Inflammatory macrophage treated with lipopolysaccharide for 4 hours (primary cell): ENCODE measurements around the gene ADGRV1.

Experiments used
- DNase-seq: peaks from one replicate; pipeline ENCODE4 v3.0.0-alpha.2; 2020

Gene ADGRV1

DNA sequence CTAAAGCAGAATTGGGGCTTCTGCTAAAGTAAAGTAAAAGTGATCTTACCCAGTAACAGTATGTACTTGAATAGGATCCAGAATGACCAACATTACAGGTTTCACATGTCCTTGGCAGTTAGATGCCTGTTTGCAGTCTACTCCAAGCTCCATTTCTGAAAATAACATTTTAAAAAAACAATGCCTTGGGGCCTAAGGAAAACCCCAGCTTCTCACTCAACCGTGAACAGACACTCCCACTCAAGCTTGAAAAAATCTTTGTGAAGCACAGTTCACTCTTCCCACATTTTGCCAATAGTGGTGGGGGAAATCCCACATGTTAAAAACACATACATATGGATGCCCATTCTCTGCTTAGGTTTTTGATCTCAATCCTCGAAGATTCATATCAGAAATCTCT, 520.4 kb downstream of the ADGRV1 start:
- DNase-seq: peak; percentile 40

DNA sequence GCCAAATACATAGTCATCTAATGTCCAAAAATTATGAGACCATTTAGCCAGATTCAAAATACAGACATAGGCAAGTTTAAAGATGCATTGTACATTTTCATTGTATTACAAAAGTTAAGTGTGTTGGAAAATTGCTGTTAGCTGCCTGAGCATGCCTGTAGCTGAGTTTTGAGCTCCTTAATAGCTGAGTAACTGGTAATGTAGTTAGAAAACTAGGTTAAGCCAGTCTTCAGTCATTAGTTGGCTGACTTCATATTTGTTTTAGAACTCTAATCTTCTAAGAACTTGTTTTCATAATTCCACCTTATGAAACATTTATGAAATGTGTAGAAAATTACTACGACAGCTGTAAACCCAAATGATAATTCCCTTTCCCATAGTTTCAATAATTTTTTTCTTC, 531.2 kb downstream of the ADGRV1 start:
- DNase-seq: no peak

- DNase-seq: no peak
Measured at GRCh38 chr5:91090995-91091394, 532.4 kb downstream of the ADGRV1 start.

DNA sequence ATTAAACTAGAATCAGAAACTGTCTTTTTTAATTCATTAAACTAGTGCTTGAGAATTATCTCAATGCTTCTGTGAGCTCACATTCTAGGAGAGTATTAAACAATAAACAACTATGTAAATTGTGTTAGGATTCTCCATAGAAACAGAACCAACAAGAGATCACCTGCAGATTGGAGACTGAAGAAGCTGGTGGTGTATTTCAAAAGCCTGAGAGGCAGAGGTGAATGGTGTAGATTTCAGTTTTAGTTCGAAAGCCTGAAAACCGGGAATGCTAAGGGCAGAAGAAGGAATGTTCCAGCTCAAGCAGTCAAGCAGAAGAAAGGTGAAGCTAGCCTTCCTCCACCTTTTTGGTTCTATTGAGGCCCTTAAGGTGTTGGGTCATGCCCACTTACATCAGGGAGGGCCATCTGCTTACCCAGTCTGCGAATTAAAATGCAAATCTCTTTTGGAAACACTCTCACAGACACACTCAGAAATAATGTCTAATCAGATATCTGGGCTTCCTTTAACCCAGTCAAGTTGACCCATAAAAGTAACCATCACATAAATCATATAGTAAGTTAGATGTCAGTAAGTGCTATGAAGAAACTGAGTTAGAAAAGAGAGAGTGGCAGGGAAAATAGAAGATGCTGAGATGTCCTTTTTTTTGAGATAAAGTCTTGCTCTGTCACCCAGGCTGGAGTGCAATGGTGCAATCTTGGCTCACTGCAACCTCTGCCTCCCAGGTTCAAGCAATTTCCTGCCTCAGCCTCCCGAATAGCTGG, 533.1 kb downstream of the ADGRV1 start:
- DNase-seq: no peak

- no peak for DNase-seq
Measured at GRCh38 chr5:91092859-91093783, 534.5 kb downstream of the ADGRV1 start.

DNA sequence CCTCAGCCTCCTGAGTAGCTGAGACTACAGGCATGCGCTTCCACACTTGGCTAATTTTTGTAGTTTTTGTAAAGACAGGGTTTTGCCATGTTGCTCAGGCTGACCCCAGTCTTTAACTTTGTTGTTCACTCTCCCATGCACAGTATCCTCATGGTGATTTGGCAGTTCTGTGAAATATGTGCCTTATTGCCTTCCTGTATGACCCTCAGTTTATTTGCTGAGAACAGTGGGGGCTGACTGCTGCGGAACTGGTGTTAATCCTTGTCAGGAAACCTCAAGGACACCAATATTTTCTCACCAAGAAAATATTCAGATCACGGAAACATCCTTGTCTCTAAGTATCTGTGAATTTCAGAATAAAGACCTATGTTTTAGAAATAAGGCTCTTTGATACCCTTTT, 536.7 kb downstream of the ADGRV1 start:
- no peak for DNase-seq

GRCh38 chr5:91095786-91096385, 537.3 kb downstream of the ADGRV1 start:
- DNase-seq: no peak

DNA sequence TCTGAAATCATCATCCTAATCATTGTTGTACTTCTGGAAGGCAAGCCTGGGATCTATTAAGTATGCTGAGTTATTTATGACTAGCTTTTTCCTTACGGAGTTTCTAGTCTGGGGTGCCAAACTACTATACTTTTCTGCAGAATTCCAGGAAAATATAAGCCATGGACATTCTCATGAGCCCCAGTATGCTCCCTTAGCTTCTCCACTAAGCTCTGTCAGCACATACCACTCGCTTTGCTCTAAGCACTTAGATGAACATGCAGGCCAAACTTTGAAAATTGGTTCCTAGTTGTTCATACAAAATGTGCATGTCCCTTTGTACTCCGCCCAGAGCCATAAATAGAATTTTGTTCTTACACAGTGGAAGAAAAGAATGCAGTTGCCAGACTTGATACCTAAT, 539.9 kb downstream of the ADGRV1 start:
- no peak for DNase-seq

- peak; percentile 90 for DNase-seq
Measured at GRCh38 chr5:91101600-91102379, 543.2 kb downstream of the ADGRV1 start.

DNA sequence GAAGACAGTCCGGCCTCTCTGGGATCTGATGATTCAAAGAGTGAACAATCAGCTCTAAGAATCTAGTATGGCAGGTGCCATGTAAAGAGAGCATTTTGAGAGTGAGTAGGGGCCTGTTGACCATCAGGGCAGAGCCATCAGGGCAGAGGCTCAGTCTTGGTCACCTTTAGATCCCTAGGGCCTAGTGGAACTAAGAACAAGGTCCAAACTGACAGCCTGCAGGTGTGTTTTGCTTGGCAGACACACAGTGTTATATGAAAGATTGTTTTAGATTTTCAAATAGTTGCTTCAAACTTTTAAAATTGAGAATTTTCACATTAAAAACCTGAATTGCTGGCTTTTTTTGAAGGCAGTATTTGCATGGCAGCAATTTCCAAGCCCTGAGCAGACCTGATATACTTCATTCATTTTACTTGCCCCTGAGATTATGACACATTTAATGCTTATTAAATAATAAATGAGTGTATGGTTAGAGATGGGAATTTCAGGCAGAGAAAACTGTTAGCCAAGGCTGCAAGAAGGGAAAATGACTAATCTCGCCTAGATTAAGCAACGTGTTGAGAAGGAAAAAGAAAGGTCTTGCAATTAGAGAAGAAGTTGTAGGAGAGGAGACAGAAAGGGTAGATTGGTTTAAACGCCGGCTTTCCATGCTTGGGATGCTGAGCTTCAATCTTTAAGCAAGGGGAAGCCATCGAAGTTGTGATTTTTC, 544.9 kb downstream of the ADGRV1 start:
- peak; percentile 92 for DNase-seq

DNA sequence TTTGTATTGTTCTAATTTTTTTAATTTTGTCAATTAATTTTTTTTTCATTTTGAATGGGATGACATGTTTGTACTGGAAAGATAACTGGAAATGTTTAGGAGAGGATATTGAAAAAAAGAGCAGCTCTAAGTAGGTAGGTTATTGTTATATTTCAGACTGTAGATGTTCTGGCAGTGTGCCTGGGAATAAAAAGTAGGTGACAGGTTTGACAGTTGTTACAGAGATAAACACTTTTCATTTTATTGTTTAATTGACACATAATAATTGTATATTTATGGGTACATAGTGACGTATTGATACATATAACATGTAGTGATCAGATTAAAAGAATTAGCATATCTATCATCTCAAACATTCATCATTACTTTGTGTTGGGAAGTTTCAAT, 545.5 kb downstream of the ADGRV1 start:
- DNase-seq: no peak

DNA sequence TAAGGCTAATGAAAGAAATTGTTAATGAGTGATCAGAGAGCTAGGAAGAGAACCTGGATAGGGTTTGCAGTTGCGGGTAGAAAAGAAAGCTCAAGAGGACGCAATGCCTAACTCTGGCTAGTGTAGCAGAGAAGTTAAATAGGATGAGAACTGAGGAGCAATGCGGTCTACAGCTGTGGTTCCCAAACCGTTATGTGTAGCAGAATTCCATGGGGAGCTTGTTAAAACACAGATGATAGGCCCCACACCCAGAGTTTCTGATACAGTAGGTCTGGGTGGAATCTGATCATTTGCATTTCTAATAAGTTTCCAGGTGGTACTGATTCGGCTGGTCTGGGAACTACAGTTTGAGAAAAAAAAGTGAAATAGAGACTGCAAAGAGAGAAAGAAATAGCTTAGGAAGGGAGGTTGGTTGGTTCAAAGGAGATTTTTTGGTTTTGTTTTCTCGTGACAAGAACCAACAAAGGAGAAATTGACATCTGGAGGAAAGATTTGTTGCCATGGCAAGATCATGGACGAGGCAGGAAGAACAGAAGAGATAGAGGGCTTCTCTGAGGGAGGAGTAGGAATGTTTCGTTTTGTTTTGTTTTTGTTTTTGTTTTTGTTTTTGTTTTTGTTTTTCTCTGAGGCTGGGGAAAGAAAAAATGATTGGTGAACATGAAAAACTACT, 548.4 kb downstream of the ADGRV1 start:
- DNase-seq: no peak

DNA sequence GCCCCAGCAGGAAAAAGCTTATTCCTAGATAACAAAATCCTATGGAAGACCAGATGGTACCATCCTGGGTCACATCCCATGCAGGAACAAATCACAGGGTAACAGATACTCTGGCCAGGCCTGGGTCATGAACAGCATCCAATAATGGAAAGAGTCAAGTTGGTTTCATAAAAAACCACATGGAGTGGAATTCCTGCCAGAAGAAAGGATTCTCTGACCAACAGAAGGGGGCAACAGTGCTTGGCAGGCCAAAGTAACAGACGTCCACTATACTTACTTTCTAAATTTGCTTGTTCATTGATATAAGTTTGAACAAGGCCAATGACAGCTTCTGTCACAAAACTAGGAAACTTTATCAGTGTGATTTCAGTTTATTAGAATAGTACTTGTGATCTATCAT, 551.0 kb downstream of the ADGRV1 start:
- no peak for DNase-seq

DNA sequence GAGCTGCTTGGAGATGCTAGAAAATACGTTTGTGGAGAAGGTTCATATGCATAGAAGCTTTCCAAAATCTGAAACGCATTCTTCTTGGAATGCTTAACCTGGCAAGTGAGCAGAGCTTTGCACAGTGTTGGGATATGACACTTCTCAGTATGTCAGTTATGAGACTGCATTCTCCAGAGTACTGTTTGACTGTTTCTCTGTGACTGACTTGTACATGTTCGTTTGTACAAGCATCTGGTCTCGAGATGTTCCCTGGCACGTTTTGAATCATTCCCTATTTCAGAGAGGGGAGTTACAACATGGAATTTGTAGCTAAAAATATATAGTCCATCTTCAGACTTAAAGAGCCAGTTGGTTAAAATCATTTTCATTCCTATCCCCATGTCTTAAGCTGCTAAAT, 552.1 kb downstream of the ADGRV1 start:
- DNase-seq: no peak

DNA sequence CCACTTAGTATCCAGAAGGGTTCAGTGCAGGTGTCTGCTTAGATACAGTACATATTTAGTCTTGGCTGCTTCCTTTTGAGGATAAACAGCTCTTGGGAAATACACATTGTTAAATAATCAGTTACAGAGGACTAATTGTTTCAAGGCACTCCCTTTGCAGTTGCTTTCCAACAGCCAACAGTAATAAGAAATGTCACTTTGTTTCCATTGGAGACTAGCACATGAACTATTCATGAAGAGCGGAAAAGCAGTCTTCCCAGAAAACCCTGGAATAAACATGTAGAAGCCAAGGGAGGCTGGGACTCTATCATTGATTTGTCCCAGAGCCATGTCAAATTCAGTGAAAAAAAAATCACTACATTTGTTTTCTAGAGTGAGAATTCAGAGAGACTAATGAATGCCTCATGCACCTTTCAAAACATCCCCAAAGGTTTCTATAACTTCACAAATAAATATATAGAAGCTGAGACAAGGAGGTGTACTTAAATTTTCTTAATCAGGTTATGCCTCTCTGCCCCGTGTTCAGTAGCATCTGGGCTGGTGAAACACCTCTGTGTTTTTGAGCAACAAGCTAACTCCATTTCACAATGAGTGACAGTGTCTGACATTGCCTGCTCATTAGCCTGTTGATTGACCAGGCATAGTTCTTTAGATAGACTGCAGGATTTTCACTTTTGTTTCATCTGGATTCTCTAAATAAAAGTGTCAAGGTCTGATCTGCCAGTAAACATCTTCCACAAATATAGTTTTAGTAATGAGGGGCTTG, 553.1 kb downstream of the ADGRV1 start:
- DNase-seq: peak; percentile 55

DNA sequence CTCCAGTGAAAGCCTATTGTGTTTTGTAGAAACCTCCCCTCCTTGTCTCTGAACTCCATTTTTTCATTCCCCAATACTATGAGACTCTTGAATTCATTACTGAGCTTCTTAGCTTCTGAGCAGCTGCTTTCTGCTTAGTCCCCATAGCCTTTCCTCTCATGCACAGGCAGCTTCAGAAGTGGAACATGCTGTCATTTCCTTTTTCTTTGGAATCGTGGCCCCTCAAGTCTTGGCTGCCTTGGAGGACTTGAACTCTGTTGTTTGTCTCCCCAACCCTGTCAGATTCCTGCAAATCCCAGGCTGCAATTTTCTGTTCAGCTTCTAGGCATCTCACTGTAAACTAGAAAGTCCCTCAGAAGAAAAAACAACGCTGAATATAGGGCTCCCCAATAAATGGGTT, 556.1 kb downstream of the ADGRV1 start:
- DNase-seq: no peak

DNA sequence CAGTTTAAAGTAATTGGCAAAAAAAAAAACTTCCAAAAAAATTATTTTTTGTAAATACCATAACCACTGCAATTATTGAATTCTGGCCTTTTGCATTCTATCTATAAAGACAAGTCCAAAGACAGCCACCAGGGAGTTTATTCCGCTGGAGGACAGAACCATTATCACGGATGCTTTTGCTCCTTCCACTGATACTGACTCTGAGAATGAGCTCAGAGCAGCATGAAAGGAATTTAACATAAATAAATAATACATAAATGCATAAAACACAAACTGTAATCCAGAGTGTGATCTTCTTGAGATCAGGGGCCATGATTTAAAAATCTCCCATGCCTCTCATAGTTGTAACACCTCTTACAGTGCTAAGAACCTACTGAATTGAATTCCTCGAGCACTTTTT, 559.8 kb downstream of the ADGRV1 start:
- no peak for DNase-seq

- DNase-seq: no peak
Measured at GRCh38 chr5:91118796-91119195, 560.2 kb downstream of the ADGRV1 start.

DNA sequence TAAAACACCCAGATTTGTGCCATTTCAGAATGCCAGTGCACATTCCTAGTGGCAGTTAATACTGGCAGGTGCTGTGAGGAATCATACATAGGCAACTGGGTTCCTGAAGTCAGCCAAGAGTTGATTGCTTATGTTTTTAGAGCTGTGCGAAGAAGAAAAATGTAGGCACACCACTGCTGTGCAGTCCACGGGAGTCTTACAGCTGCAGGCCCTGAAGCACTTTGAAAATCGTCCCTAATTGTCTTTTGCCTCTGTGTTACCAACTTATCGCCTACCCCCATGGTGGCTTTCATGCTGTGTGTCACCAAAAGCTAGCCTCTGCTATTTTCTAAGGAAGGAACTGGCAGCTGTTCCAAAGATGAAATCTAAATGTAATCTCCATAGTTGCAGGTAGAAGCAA, 560.6 kb downstream of the ADGRV1 start:
- no peak for DNase-seq

DNA sequence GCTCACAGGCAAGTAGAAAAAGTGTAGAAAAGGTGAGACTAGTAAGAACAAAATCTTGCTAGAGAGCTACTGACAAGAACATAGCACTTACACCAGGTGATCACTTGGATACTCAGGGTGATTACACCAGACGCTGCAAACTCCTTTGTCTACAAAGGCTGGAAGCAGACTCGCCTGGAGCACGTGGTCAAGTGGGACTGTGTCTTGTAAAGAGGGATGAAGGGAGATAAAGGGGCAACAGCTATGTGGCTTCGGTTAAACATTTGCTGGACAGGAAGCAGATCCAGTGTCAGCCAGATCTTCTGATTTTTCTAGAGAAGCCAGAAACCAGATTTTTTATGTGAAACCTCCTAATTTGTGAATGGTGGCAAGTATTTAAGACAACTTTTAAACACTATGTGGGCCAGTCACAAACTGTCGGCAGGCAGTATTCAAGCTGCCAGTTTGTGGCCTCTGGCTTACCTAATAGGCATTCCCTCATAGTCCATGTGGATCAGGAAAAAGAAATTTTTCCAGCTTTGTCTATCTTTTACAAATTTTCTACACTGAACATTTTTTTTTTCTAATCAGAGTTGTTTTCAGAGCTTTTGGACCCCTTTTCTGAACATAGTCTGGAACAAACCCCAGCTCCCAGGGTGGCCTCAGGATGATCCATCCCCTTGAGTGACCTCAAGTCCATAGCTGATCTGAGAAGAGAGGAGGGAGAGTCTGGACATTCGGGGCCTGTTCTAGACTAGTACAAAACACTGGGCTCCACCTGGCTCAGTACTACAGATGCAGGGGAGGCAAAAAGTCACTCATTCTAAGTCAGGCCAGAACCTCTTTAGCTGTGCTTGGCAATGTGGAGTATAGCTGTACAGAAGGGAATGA, 561.6 kb downstream of the ADGRV1 start:
- DNase-seq: no peak
